HG03039 (cell line): ENCODE data around the gene RPL13.

Experiments
- ATAC-seq: cut with Tn5 transposase; IDR thresholded peaks from one replicate; pipeline ENCODE4 v1.9.1; 2021; ENCODE audit warnings: mild to moderate bottlenecking, moderate library complexity; ENCODE audit not compliant: unreplicated experiment

The RPL13 gene

GRCh38 chr16:89544713-89545043 is 15.8 kb upstream of the RPL13 start:
- ATAC-seq: no peak

- ATAC-seq: no peak
Observed at GRCh38 chr16:89545044-89545830, 15.2 kb upstream of the RPL13 start.

GRCh38 chr16:89545831-89546574 is 14.5 kb upstream of the RPL13 start:
- no peak for ATAC-seq

- no peak for ATAC-seq
Observed at GRCh38 chr16:89546781-89547180, 13.7 kb upstream of the RPL13 start.

- no peak for ATAC-seq
Observed at GRCh38 chr16:89547291-89547690, 13.2 kb upstream of the RPL13 start.

- no peak for ATAC-seq
Observed at GRCh38 chr16:89547860-89548259, 12.6 kb upstream of the RPL13 start.

GRCh38 chr16:89548344-89549006 is 12.0 kb upstream of the RPL13 start:
- no peak for ATAC-seq

GRCh38 chr16:89549007-89549700 is 11.3 kb upstream of the RPL13 start:
- no peak for ATAC-seq

GRCh38 chr16:89550421-89551007 is 10.0 kb upstream of the RPL13 start:
- ATAC-seq: no peak

GRCh38 chr16:89552329-89552728 is 8.2 kb upstream of the RPL13 start:
- ATAC-seq: no peak

- no peak for ATAC-seq
Observed at GRCh38 chr16:89552913-89553312, 7.6 kb upstream of the RPL13 start.

- ATAC-seq: no peak
Observed at GRCh38 chr16:89553733-89554132, 6.7 kb upstream of the RPL13 start.

GRCh38 chr16:89554343-89554742 is 6.1 kb upstream of the RPL13 start:
- no peak for ATAC-seq

- no peak for ATAC-seq
Observed at GRCh38 chr16:89555265-89555664, 5.2 kb upstream of the RPL13 start.

GRCh38 chr16:89555780-89556179 is 4.7 kb upstream of the RPL13 start:
- ATAC-seq: no peak

- ATAC-seq: no peak
Observed at GRCh38 chr16:89556750-89557689, 3.5 kb upstream of the RPL13 start.

- no peak for ATAC-seq
Observed at GRCh38 chr16:89557690-89558490, 2.6 kb upstream of the RPL13 start.

- no peak for ATAC-seq
Observed at GRCh38 chr16:89561142-89561883, 831 bp downstream of the RPL13 start.
